ENCODE results near the gene USP17L10.
"Not testable (repeated sequence)": the region's sequence is repeated elsewhere in the genome, so short reads cannot be mapped to it uniquely, and the experiment has no call there.

DNA sequence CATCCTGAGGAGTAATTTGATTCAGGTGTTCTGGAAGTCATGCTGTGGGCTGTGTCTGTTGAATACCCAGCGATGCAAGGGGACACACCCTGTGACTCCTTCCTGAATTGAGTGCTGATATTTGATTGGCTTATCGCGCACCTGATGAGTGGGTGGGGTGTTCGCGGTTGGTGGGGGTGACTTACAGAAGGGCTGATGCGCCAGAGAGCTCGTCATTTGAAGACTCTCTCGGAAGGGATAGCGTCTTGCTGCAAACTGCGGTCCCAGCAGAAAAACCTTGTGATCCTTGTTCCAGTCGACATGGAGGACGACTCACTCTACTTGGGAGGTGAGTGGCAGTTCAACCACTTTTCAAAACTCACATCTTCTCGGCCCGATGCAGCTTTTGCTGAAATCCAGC is 4.6 kb downstream of the USP17L10 start, which contains the start of gene USP17L11:
- not testable (repeated sequence) for TF ChIP-seq EZH2phosphoT487 (IDR thresholded peaks at IDR 0.05; ENCODE audit: borderline replicate concordance, low read length)
- TF ChIP-seq, protein P1, sequence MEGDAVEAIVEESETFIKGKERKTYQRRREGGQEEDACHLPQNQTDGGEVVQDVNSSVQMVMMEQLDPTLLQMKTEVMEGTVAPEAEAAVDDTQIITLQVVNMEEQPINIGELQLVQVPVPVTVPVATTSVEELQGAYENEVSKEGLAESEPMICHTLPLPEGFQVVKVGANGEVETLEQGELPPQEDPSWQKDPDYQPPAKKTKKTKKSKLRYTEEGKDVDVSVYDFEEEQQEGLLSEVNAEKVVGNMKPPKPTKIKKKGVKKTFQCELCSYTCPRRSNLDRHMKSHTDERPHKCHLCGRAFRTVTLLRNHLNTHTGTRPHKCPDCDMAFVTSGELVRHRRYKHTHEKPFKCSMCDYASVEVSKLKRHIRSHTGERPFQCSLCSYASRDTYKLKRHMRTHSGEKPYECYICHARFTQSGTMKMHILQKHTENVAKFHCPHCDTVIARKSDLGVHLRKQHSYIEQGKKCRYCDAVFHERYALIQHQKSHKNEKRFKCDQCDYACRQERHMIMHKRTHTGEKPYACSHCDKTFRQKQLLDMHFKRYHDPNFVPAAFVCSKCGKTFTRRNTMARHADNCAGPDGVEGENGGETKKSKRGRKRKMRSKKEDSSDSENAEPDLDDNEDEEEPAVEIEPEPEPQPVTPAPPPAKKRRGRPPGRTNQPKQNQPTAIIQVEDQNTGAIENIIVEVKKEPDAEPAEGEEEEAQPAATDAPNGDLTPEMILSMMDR (IDR thresholded peaks at IDR 0.05; ENCODE audit: low read depth, low read length, poor library complexity, severe bottlenecking) = not testable (repeated sequence)

Data from DOHH2 (cell line).